Raji (cell line): ENCODE results near the gene TRIM10.

Experiments used
- POLR2A ChIP-seq: IDR thresholded peaks from 2 replicates; pipeline ENCODE4 v1.6.1; 2011; ENCODE audit warnings: low read depth, low read length, control low read depth; ENCODE audit not compliant: insufficient read depth

Gene TRIM10

DNA sequence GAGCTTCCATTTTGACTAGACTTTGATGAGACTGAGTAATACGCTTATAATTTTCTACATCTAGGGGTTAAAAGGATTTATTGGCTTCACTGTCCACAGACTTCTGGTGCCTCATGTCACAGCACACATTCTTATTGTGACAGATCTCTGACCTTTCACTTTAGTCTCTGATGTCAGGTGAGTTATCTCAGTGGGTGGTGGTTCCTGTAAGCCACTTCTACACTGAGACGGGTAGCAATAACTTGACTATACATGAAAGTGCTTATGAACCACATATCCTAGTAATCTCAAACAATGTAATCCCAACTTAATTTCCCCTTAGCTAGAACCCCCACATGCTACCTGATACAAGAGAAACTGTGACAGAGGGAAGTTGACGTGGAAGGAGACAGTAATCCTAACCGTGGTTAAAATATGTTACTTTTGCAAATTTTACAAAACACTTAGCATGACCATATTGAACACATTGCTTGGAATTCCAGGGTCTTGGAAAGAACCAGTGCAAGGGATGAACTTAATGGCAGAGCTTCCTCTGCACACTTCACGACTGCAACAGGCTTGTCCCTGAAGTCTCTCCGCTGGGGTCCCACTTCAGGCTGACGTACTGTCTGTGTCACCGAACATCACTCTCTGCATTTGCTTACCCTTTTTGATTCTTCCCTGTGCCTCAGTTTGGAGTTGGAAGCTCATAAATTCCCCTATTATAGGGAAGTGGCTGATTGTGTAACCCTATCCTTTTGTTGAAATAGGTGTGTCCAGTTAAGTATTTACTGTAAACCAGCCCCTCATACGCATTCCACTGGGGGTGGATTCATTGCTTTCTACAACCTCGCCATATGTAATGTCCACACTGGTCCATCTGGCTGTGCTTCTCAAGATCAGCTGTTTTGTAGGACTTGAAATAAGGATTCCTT lies 31.5 kb downstream of the TRIM10 start:
- TF ChIP-seq POLR2A: no peak

DNA sequence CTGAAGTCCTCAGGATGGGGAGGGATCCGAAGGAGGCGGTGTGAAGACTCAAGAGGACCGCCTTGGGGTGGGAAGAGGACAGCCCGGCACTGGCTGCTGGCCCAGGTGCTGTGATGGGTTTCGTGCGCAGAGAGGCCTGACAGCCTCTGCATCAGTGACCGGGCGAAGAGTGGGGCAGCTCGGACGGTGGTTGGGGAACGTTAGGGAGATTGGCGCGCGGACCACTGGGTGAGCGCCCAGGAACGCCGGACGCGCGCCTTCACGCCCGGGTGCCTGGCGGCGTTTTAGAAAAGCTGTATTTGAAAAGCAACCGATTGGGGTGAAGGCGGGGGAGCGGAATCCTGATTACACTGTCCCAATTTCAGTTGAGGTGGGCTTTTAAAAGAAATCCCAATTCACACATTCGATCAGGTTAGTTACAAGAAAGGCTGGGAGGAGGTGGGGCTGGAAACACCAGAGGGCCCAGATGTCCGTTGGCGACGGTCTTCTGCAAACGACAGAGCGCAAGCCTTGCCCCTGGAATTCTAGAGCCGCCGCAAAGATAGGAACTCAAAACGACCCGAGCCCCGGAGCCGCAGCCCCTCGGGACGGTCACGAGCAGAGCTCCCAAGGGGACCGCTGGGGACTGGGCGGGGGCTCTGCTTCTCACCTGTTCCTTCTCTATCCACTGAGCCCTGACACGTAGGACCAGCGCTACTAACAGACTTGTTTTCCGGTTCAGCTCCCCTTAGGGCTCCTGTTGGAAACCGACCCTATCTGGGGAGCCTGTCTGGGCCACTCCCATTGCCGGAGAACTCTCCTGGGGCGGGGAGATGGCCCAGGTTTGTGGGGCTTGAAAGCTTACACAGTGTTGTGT lies 33.5 kb downstream of the TRIM10 start:
- no peak for TF ChIP-seq POLR2A

DNA sequence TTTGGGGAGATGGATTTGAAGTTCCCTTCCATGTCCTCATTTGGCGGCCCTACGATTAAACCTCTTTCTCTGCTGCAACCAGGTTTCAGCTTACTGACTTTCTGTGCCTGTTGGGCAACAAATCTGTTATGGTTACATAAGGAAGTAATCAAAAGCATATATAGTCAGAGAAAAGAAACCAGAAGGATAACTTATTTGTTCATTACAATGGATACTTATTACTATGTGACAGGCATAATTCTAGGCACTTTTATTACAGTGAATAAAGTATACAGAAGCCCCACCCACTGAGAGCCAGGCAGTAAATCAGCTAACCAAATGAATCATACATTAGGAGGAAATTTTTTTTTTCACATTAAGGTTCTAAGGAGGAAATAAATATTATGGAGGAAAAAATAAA lies 38.5 kb downstream of the TRIM10 start:
- no peak for TF ChIP-seq POLR2A

DNA sequence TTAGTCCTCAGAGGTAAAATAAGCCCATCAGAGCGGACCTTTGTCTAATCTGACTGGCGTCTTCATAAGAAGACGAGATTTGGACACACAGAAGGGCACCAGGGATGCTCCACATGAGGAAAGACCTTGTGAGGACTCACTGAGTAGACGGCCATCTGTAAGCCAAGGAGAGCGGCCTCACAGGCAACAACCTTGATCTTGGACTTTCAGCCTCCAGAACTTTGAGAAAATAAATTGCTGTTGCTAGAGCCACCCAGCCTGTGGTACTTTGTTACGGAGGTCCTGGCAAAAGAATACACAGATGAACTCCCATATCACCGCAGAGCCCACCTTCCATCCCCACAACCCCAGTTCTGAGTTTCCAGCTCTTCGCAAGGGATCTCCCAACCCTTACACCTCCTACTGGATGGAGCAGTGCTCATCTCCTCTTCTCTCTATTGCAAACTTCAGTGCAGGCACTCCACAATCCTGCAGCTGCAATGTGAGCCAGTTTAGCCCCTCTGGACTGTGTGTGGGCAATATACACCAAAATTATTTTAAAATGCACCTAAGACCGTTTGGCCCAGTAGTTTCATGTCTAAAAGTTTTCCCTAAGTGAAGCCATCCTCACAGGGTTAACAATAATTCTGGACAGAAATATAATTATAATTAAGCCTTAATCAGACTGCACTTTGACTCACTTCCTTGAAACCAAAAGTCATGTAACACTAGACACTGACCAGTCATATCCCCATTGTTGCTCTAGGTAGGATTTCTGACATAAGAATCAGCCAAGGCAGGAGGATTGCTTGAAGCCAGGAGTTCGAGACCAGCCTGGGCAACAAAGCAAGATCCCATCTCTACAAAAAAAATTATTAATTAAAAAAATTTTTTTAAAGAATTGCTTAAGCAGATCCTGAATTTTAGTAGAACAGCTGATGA lies 39.3 kb downstream of the TRIM10 start:
- TF ChIP-seq POLR2A: no peak

DNA sequence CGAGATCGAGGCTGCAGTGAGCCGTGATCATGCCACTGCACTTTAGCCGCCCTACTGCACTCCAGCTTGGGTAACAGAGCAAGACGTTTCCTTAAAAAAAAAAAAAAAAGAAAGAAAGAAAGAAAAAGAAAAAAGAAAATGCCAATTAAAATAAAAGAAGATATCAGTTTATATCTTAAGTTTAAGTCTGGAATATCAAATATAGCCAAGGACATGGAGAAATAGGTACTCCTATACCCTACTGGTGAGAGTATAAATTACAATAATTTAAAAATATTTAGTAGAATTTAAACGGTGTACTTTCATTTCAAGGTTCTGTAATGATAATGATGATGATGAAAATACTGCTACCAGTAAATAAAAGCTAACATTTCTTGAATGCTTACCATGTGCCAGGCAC lies 44.3 kb downstream of the TRIM10 start:
- TF ChIP-seq POLR2A: no peak

DNA sequence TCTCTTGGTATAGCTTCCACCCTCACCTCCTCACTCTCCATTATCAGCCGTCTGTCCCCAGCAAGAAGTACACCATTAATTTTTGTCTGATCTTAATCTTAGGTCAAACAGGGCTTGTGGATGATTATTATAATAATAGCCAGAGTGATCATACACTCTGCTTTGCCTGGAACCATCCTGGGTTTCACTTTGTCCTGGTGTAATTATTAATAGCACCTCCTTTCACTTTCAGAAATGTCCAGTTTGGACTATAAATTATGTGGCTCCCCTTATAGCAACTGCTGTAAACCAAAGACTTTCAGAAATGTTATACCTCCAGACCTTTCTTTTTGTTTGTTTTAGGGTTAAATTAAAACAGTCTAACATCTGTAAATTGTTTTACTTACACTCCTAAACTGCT lies 47.2 kb downstream of the TRIM10 start:
- no peak for TF ChIP-seq POLR2A

DNA sequence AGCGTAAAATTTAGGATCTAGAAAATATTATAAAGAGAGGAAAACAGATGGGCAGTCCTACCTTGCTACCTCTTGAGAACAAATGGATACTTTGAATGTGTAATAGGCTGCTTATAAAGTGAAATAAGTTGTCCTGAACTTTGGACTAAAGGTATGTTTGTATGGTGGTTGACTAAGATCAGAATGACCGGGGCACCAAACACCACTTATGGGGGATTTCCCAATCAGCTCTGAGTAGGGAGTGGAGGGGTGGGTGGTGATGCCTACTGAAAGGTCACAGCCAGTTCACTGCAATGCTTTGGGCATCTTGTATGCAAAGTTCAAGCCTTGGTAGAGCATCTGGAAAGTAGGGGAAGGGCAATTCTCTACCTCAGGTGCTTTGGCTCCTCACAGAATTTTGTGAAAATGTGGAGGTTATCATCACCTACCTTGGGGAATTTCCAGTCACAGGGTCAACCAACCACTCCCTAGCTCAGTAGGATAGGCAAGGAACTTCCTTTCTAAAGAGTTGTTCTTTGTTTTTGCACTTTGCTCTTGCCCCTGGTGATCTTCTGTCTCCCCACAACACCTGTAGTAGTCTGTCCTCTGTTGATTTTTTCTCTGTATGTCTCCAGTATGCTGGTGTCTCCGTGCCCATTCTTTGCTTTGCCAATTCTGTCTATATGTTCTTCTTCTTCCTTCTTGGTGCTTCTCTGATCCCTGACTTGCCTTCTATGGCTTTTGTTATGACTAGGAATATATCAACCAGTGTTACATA lies 47.8 kb downstream of the TRIM10 start, which contains the start of gene TRIM31:
Gene TRIM31, minus strand, starts transcription at position 88 of the 757 bp plus-strand sequence. CDS start 285 bp downstream, outside the sequence.
- TF ChIP-seq POLR2A: no peak

DNA sequence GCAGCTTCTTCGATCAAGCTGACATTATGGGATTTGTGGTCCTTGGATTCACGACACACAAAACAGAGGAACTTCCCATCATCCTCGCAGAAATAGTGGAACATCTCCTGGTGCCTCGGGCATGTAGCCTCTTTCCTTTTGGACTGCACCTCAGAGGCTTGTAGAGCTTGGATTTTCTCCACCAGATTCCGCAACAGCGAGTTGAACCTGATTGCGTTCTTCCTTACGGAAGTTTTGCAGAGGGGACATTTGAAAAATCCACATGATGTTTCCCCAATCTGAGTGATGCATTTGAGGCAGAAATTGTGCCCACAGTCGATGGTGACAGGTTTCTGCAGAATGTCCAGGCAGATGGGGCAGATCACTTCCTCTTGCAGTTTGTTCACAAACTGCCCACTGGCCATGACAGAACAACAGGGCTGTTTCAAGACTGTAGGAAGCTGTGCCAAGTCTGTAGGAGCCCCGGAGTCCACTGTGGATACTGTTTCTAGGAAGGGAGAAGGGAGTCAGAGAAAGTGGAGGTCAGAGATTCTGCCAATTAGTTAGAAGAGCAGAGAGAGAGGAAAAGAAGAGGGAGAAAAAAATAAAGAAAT lies 48.5 kb downstream of the TRIM10 start:
- TF ChIP-seq POLR2A: no peak

DNA sequence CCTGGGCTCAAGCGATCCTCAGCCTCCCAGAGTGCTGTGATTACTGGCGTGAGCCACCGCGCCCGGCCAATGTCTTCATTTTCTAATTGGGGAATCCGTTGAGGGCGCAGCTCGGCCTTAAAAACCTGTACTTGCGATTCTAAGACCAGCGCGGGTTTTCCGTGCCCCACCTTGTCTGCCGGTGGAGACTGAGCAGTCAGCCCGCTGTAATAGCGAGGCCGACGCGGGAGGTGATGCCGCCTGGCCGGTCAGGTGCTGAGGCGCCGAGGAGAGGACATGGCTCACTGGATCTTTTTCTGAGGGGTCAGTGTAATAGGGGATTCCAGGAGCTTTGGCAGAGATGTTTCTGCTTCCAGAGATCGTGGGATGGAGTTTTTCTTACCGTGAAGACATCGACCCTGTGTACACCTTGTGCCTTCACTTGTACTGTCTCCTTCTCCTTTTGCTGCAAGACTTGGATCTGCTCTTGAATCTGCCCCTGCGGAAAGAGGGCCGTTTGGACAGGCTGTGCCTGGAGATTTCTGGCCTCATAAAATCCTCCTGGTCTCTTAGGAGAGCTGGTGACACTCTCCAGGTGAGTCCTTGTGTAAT lies 49.6 kb downstream of the TRIM10 start:
- TF ChIP-seq POLR2A: no peak

DNA sequence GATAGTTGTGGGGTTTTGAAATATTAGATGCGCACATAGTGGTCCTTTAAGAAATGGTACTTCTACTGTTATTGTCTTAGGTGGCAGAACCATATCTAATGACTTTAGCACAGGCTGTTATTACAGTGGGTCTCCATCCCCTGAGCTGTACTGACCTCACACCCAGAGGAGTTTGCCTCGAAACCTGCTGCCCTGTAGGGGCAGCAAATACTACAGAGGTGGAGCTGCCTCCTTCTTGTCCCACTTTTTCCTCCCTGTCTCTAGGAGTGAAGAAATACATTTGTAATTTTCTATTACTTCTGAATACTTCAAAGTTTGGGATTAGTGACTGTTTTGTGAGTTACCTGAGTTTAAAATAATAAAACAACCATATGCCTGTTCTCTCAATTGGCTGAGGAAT lies 56.4 kb downstream of the TRIM10 start:
- TF ChIP-seq POLR2A: no peak

DNA sequence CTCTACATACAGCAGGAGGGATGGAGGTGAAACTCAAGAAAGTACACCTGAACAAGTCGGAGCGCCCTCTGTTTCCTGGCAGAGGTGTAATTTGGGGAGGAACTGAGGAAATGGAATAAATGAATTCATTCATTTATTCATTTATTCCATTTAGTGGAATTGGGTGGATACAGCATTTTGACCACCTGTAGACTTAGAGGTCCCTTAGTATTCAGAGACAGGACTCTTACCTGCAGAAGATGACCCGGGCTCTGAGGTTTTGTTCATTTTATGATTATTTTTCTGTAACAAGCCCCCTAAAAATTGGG lies 57.2 kb downstream of the TRIM10 start:
- TF ChIP-seq POLR2A: no peak

DNA sequence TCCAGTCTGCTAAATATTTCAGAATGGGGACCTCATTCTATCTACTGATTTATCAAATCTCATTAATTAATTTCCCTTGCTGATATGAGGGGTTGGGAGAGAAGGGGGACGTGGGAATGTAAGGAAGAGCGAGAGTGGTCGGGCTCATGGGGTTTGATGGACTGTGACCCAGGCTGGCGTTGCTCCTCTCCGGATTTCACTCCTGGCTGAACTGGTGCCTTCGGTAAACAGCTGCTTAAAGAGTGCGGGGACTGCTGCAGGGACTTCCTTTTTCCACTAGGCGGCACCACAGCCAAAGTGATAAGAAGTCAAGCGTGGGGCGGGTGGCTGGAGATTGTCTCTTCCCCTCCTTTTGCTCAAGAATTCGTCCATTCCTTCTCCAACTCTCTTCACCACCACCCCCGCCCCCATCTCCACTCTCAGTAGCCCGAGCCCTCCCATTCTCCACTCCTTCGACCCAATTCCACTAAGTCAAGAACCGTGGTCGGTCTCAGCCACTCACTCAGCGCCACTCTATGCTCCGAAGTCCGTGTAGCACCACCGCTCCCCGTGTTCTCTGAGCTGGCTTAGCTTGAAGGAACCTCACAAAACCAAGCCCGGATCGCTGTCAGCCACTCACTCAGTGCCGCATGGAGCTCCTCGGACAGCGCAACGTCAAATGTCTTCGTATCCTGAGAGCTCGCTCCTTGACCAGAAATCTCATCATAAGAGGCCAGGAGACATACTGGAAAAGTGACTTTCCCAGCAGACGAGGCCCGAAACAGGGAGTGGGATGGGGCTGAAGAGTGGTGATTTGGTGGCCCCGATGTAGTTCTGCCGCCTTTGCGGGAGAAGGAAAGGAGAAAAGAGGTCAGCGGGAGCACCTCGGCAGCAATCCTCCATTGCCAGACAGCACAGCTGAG lies 57.8 kb downstream of the TRIM10 start:
- TF ChIP-seq POLR2A: 0 out of 2 replicates have a peak, but pooled peaks have one; percentile 28

DNA sequence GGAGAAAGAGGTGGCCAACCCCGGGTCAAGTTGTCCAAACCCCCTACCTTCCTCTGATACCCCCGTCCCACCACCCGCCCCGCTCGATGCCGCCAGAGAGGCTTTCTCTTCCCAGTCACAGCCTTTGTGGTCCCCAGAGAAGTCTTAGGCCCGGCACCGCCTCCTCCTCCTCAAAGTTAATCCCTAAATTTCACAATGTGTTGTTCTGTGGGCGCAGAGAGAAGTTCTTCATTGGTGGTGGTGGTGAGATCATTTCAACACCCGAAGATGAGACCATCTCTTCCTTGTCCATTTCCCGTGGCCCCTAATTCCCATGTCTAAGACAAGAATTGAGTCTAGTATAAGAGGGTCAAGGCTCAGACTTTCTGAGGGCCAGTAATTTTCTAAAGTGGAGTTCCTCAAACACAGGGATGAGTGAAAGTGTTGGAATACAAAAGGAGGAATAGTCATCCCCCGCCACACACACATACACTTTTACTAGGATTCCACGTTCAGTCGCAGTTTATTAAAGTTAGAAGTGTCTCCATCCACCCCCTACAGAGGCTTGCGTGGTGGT lies 58.5 kb downstream of the TRIM10 start:
- TF ChIP-seq POLR2A: no peak
